Right ventricle myocardium superior (tissue), 1 donor: Measurements from ENCODE around the gene ADAMTS17. TPM values are rescaled to one million over a fixed set of nuclear protein-coding genes. Genes with fewer than 3 reads are reported as not detected.
"Not testable (repeated sequence)": the region's sequence is repeated elsewhere in the genome, so short reads cannot be mapped to it uniquely, and the experiment has no call there.

Source experiments
- ATAC-seq: fragments of 200-7000 bp; cut with Tn5 transposase; one replicate; pipeline ENCODE4 v1.9.1; 2020; ENCODE audit warnings: mild to moderate bottlenecking; ENCODE audit not compliant: poor library complexity
- DNase-seq: peaks from one replicate; pipeline ENCODE4 v3.0.0-alpha.2; 2020
- intact Hi-C: fragments of 100-400 bp; cut with DNase I; formaldehyde crosslinking; loops from one replicate; pipeline ENCODE4 v1.11.2; 2022
- total RNA-seq: library from RNA; stranded (reverse); fragmentation: NEBNext Ultra II Directional; extraction: Animal tissue kit (Norgen Biotek cat#: 25700); gene quantifications from one replicate; pipeline ENCODE4 v1.2.1, GENCODE V29; 2021
- donor health status: DM: no; HTN: yes; CAD: no; lungs with severe emphysema.

Gene ADAMTS17
- total RNA-seq, 1 donor from 2014 or later, result 1.7 TPM

- DNase-seq, result no peak
- intact Hi-C loops, result no loop called here
Observed at GRCh38 chr15:99993681-99994131, 348.1 kb downstream of the ADAMTS17 start.

DNA sequence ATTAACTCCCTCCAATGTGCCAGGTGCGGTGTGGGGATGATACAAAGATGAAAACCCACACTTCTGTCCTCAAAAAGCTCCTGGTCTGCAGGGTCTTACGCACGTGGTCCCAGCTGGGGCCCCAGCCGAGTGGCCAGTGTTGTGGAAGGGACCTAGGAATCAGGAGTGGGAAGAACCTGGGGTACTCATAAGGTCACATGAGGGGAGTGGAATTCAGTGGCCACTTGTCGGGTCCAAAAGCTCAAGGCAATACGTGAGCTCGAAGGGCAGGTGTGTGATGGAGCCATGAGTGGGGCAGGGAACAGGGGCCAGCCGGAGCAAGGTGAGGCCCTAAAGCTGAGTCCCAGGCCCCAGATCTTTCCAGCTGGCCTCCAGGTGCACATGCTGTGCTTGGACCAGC lies 348.5 kb downstream of the ADAMTS17 start:
- ATAC-seq (no peak), DNase-seq (no peak)

More at GRCh38 chr15:99993681-99994131, 348.1 kb downstream of the ADAMTS17 start:
- ATAC-seq, result no peak

DNA sequence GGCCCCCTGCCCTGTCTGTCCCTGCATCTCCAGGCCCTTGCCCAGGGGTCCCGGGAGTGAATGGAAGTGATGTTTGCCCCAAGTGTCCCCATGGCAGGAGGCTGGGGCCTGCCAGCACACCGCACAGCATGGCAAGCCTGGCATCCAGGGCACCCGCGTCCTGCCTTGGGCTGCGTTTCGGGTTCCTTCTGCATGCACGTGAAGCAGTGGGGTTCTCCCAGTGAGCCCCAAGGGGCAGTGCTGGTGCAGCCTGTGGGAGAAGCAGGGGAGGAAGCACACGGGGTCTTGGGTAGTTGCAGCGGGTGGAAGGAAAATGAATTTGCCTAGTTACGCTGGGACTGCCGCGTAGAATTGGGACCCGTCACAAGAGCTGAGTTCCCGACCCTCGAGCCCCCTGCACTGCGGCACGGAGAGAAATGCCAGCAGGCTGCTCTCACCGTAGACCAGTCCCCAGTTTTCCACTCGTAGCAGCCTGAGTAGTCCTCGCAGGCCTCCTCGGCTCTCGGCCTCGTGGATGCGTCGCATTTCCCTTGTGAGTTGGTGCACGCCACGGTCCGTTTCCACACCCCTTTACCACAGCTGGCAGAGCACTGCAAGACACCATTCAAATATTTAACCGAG lies 349.1 kb downstream of the ADAMTS17 start:
- ATAC-seq (no peak), DNase-seq (no peak)
- intact Hi-C loops, result no loop called here

More for the DNA sequence above, 348.5 kb downstream of the ADAMTS17 start:
- intact Hi-C loops, result no loop called here

GRCh38 chr15:99989095-99989494 lies 352.7 kb downstream of the ADAMTS17 start:
- intact Hi-C loops, result no loop called here
- no peak for ATAC-seq
- no peak for DNase-seq

DNA sequence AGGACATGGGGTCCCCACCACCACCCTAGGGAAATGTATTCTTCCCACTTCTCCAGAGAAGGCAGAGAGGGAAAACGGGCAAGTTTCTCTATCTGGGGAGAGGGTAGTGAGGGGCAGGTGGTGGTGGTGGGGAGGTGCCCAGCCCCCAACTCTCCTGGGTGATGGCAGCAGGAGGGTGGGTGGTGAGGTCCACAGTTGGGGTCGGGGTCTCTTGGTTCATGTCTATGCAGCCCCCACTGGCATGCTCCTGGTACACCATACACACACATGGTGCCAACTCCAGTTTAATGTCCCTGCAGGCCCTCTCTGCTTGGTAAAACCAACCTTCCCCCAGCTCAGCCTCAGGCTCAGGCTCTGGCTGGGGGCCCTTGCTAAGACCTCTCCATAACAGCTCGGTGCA lies 354.1 kb downstream of the ADAMTS17 start:
- DNase-seq (no peak), ATAC-seq (no peak)
- intact Hi-C loops, result no loop called here

- DNase-seq (no peak), ATAC-seq (no peak)
- intact Hi-C loops, result no loop called here
Observed at GRCh38 chr15:99987119-99987506, 354.7 kb downstream of the ADAMTS17 start.

DNA sequence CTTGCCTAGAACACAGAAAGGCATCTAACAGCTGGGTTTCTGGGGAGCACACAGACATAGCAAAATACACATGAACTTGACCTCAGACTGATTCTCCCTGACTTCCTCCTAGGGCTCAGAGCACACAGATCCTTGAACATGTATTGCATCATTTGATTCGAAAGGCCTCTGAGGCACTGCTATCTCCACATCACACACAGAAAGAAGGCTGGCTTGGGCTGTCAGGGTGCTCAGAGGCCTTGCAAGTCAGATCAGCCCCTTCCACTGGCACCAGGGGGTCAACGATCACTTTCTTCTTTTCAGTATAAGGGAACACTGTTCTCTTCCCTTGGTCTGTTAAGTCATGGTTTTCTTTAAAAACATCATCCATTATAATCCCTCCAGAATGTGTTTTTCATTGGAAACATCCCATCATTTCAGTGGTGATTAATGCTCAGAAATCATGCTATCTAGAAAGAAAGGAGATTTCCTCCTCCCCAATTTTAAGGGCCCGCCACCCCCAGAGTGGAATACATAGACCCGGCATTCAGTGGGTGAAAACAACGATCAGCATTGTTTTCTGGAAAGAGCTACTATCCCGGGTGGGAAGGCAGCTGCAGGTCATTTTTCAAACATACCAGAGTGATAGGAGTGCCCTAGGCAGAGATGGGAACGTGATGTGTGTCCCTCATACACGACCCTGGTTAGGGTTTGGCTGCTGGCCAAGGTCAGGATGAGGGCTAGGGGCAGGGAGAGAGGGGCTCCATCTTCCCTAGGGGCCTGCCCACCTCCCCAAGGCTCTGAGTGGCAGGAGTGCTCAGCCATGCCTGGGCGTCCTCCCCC lies 355.3 kb downstream of the ADAMTS17 start:
- intact Hi-C loops, result no loop called here
- ATAC-seq, result peak; percentile 34
- no peak for DNase-seq

DNA sequence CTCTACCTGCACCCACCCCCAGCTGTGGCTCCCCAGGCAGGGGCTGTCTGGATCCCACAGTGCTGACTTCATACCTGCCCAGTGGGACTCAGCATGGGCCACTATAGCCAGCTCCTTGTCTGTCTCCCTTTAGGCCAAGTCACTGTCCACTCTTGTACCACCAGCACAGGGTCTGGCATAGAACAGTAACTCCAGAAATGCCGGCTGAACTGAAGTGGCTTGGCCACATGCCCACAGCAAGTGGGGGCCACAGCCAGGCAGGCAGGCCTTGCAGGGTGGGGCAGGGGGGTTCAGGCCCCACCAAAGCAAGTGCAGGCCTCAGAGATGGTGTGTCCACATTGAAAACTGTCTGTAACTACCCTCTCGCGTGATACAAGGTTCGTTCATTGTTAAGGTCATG lies 355.9 kb downstream of the ADAMTS17 start:
- DNase-seq (no peak), ATAC-seq (no peak)
- intact Hi-C loops, result no loop called here

DNA sequence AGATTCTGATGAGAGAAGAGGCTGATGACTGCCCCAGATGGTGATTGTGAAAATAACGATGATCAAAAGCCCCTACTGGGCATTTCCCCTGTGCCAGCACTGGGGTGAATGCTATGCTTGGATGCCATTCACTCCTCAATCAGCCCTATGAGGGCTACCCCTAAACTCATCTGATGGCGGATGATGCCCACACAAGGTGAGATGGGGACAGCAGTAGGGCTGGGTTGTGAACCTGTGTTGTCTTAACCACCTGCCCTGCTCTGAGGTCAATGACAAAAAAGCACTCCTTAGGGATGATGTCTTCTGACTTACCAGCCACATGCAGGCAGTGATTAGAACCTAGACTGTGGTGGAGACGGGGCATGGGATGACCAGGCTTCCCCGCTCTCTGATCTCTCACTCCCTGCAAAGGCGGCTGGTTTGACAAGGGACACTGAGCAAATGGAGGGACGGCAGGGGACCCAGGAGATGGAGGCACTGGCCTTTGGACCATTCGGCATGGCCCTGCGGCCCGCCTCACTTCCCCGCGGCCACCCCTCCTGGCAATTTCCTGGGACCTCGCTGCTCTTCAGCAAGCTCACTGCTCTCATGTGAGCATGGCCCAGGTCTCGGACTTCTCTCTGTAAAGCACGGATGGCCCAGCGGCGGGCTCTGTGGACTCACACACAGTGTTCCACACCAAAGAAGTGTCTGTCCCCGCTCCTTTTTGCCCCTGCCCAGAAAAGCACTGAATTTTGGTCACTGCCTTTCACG lies 357.1 kb downstream of the ADAMTS17 start:
- intact Hi-C loops, result no loop called here
- ATAC-seq, result no peak
- no peak for DNase-seq

DNA sequence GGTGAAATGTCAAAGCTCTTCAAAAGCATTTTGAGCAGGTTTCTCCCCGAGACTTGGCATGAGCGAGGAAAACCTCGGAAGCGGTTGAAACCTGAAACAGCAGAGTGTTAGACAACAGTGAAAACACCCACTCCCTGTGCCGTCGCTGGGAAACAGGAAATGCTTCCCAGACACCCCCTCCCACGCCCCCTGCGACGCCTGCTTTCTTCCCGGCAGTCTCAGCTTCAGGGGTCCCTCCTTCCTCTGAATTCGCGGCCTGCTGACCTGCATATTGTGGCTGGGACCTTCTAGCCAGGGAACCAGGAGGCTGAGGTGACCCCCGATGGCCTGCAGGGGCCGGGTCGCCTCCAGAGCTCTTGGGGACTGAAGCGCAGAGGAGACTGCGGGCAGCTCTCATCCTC lies 357.9 kb downstream of the ADAMTS17 start:
- ATAC-seq (no peak), DNase-seq (no peak)
- intact Hi-C loops, result no loop called here

GRCh38 chr15:99983171-99983885 lies 358.4 kb downstream of the ADAMTS17 start:
- intact Hi-C loops, result no loop called here
- no peak for DNase-seq
- ATAC-seq, result no peak

GRCh38 chr15:99982662-99983061 lies 359.1 kb downstream of the ADAMTS17 start:
- ATAC-seq (no peak), DNase-seq (no peak)
- intact Hi-C loops, result no loop called here

DNA sequence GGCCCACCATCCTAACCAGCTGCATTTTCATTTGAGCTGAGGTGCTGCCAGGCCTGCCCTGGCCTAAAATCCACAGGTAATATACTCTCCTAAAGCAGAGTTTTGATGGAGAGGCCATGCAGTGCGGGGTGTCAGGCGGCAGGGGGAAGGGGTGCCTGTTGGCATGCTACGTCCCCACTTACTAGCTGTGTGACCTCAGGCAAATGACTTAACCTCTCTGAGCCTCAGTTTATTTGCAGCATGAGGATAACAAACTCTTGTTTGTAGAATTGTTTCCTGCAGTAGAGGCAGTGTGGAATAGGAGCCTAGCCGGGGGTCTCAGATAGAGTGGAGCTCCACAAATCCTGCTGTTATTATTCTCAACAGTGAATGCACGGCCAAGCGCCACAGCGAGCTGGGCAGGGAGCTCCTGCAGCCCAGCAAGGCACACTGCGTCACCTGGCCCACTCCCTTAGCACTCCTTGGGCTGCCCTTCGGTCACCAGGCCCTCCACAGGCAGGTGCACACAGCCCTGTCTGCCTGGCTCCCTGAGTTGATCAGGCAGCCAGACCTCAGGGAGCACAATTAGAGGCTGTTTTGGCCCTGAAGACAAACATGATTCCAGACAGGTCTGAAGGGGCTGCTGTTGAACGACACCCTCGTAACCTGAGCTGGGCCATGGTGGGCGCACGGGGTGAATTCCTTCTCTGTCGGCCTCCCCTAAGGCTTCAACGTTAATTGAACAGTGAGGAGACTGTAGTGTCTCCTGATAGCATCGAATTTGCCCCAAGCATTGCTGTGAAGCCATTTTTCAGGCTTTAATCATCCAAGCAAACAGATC lies 359.7 kb downstream of the ADAMTS17 start:
- DNase-seq, result no peak
- no peak for ATAC-seq
- intact Hi-C loops, result no loop called here

DNA sequence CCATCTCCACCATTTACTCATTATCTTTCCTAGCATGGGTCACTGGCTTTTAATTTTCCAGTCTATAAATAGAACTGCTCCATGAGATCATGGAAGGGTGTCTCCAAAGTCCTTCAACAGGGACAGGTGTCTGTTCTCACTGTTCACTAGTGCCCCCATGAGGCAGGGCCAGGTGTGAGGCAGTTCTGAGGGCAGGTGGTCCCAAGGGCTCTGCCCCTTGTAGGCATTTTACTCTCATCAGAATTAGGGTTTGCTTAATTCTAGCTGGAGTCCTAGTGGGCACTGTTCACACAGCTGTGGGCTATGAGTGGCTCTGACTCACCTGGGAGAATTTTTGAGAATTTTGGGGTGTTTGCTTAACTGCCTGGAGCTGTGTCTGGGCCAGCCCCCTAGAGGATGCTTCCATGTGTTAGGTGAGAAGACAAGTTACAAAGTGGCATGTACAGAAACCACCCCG lies 360.6 kb downstream of the ADAMTS17 start:
- ATAC-seq, result peak; percentile 68
- intact Hi-C loops, result no loop called here
- DNase-seq, result no peak

- no peak for ATAC-seq
- no peak for DNase-seq
- intact Hi-C loops, result no loop called here
Observed at GRCh38 chr15:99980752-99981151, 361.0 kb downstream of the ADAMTS17 start.

DNA sequence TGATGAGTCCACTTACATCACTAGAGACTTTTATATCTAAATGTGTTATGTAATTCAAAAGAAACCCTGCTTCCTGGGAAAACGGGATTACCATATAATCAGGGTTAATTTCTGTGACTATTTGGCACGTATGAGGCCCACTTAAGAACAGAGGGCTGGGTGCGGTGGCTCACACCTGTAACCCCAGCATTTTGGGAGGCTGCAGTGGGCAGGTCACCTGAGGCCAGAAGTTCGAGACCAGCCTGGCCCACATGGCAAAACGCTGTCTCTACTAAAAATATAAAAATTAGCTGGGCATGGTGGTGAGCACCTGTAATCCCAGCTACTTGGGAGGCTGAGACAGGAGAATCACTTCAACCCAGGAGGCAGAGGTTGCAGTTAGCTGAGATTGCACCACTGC lies 361.9 kb downstream of the ADAMTS17 start:
- intact Hi-C loops, result not testable (repeated sequence)

GRCh38 chr15:99979371-99979770 lies 362.4 kb downstream of the ADAMTS17 start:
- no peak for ATAC-seq
- DNase-seq, result no peak
- intact Hi-C loops, result no loop called here

More for the DNA sequence above, 361.9 kb downstream of the ADAMTS17 start:
- not testable (repeated sequence) for ATAC-seq, DNase-seq

- DNase-seq (no peak), ATAC-seq (no peak)
- intact Hi-C loops, result no loop called here
Observed at GRCh38 chr15:99978426-99978825, 363.3 kb downstream of the ADAMTS17 start.
